NCI-H524 treated with DMSO at 0.1 percent for 48 hours (cell line): Measurements from ENCODE around the gene ABCF1.
A peak's percentile ranks its signal among the peaks of the same experiment; 100 is the strongest.
"Not testable (repeated sequence)": the region's sequence is repeated elsewhere in the genome, so short reads cannot be mapped to it uniquely, and the experiment has no call there.

Source experiments
- DNase-seq: peaks from one replicate; lab custom pipeline; 2025; lab: John Stamatoyannopoulos, UW

The ABCF1 gene

DNA sequence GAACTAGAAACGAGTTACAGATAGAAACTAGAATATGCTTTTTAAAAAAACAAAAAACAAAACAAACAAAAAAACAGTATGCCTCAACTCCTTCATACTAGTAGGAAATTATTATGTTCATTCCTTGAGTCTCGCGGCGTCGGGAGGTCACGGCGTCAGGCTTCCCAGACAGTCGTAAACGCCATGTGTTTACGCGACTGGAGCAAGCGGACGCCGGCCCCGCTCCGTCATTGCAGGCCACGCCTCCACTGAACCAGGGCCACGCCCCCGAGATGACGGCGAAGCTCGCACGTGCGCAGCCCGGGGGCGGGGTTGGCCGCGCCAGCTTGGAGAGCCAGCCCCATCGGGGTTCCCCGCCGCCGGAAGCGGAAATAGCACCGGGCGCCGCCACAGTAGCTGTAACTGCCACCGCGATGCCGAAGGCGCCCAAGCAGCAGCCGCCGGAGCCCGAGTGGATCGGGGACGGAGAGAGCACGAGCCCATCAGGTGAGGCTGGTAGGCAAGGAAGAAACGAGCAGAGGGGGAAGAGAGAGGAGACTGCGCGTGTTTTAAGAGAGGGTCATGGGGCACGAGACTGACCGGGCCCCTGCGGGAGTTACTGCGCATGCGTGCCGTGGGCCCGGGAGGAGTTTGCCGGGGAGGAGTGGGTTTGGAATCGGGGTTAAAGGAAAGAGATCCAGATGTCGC, at the start of gene ABCF1:
Gene ABCF1 (plus strand): TSS at position 368 of the 687 bp plus-strand sequence. CDS start 46 bp downstream, at position 414.
- DNase-seq: peak; percentile 70

- not testable (repeated sequence) for DNase-seq
Measured at GRCh38 chr6:30521952-30522351, 49.3 kb upstream of the ABCF1 start.

DNA sequence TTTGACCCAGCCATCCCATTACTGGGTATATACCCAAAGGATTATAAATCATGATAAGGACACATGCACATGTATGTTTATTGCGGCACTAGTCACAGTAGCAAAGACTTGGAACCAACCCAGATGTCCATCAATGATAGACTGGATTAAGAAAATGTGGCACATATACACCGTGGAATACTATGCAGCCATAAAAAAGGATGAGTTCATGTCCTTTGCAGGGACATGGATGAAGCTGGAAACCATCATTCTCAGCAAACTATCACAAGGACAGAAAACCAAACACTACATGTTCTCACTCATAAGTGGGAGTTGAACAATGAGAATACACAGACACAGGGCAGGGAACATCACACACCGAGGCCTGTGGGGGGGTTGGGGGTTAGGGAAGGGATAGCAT, 44.8 kb upstream of the ABCF1 start:
- DNase-seq: not testable (repeated sequence)

GRCh38 chr6:30529349-30529875, 41.8 kb upstream of the ABCF1 start:
- DNase-seq: not testable (repeated sequence)

DNA sequence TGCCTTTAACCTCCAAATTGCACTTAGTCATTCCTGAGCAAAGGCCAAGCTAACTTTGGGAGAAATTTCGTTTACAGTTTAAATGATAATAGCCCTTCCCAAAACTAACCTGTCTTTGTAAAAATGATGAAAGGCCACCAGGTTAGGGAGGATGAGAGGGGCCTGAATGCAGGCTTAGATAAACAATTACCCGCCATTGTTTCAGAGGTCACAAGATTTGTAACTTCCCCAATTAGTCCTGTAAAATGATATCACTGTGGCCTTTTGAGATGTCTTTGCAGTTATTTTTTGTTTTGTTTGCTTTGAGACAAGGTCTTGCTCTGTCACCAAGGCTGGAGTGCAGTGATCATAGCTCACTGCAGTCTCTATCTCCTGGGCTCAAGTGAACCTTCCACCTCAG, 41.2 kb upstream of the ABCF1 start:
- DNase-seq: no peak

DNA sequence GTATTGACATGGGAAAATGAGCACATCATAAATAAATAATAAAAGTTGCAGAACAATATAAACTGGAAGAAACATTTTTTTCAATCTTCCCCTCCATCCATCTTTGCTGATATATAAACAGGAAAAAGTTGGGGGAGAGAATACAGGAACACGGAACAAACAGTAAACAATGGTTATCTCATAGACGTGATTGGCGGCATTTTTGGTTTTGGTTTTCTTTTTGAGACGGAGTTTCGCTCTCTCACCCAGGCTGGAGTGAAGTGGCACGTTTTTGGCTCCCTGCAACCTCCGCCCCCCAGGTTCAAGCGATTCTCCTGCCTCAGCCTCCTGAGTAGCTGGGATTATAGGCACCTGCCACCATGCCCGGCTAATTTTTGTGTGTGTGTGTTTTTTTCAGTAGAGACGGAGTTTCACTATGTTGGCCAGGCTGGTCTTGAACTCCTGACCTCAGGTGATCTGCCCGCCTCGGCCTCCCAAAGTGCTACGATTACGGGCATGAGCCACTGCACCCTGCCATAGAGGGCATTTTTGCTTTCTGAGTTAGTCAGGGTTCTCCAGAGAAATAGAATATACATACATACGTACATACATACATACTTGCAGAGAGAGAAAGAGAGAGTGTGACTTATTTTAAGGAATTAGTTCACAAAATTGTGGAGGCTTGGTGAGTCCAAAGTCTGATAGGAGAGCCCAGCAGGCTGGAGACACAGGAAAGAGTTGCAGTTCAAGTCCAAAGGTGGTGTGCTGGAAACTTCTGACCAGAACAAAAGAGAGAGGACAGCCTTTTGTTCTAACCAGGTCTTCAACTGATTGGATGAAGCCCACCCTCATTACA, 37.6 kb upstream of the ABCF1 start:
- no peak for DNase-seq

- no peak for DNase-seq
Measured at GRCh38 chr6:30537931-30538330, 33.3 kb upstream of the ABCF1 start.

DNA sequence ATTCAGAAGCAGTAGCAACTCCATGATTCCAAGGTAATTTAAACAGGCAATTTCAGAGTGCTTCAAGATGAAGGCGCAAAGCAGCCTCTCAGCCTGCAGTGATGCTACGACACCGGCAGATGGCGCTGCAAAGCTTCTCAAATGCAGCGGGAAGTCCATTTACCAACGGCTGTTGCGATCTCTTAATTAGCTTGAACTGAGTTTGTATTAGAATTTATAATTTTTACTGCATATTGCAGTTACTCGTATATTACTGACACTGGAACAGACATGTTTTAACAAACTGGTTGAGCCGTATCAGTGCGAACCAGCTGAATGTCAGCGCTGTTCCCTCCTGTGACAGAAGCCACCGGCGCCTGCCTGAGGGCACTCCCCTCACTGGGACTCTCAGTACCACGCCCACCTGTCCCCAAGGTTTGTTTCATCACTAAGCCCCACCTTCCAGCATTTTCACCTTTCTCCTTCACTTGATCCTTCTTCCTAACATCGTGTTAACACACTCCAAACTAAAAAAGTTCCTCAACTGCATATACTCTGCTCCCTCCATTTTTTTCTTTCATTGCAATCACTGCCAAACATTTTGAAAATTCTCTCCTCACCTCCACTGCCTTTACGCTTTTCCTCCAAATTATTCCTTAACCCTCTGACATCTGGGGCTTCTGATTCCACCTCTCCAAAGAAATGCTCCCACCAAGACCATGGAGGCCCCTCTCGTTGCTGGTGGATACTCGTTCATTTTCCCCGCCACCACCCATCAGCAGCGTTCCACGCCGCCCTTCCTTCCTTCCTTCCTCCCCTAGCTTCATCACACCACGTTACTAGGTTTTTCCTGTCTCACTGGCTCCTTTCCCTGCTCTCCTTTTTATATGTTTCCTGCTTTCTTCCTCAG, 29.5 kb upstream of the ABCF1 start:
- no peak for DNase-seq

DNA sequence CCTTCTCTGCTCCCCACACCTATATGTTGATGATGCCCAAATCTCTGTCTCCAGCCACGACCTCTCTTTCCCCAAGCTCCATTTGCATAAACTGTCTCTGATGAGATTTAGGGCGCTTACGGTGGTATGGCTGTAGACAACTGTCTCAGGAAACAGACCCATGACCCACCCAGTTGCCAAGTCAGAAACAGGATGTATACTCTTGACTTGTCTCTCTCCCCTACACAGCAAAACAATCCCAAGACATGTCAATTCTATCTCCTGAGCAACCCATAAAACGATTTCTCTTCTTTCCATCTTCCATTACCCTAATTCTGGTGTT, 28.9 kb upstream of the ABCF1 start:
- no peak for DNase-seq

DNA sequence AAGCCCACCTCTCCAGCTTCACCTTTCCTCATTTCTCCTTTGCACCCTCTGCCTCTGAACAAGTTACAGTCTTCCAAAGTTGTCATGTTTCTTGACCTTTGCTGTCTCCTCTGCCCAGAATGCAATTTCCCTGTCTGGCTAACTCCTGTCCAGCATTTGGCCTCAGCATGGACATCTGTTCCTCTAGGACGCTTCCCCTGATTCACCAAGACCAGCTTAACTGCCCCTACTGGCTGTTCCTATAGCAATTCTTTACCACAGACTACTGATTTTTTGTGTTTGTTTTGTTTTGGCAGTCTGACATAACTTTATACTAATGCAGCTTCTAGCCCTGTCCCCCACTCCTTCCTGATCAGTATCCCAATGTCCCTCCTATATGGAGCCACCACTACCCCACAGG, 28.3 kb upstream of the ABCF1 start:
- no peak for DNase-seq

DNA sequence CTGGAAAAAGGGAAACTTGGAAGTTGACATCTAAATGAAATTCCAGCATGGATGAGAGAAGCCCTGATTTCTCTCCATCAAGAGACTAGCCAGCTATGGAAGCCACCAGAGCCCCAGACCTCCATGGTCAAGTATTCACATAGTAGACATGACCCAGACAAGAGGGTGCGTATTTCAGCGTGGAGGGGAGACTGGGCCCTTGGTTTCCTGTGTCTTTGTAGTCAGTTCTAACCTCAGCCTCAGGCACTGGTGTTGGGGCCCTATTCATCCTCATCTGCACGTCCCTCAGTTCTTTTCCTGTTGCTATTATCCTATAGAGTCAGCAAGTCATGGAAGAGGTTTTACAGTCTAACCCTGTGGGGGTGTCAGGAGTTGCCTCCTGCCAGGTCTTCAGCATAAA, 27.4 kb upstream of the ABCF1 start:
- no peak for DNase-seq

DNA sequence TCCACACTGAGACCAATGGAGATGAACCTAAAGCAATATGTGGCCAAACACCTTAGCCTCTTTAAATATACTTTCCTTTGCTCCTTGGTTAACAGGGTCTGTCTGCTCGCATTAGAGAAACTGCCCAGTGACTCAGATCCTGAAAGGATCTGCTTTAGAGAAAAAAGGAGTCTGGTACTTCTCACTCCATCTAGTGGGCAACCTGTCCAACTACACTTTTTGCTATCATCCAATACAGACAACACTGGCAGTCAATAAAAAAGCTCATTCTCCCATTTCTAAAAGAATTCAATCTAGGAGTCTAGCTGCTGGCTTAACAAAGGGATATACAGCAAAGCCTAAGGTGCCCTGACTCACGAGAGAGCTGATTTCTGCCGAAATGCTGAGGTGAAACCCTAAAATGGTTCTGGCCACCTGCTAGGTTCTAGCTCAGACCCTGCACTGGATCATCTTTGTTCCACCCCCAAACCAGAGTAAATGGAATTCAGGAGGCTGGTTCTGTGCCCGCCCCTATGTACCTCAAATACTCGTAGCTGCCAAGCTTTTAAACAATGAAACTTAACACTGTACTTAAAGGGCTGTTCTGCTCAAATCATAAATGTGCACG, 26.5 kb upstream of the ABCF1 start:
- DNase-seq: no peak

GRCh38 chr6:30547454-30547853, 23.8 kb upstream of the ABCF1 start:
- DNase-seq: no peak

GRCh38 chr6:30548375-30548774, 22.9 kb upstream of the ABCF1 start:
- no peak for DNase-seq

- DNase-seq: no peak
Measured at GRCh38 chr6:30554404-30554803, 16.8 kb upstream of the ABCF1 start.

DNA sequence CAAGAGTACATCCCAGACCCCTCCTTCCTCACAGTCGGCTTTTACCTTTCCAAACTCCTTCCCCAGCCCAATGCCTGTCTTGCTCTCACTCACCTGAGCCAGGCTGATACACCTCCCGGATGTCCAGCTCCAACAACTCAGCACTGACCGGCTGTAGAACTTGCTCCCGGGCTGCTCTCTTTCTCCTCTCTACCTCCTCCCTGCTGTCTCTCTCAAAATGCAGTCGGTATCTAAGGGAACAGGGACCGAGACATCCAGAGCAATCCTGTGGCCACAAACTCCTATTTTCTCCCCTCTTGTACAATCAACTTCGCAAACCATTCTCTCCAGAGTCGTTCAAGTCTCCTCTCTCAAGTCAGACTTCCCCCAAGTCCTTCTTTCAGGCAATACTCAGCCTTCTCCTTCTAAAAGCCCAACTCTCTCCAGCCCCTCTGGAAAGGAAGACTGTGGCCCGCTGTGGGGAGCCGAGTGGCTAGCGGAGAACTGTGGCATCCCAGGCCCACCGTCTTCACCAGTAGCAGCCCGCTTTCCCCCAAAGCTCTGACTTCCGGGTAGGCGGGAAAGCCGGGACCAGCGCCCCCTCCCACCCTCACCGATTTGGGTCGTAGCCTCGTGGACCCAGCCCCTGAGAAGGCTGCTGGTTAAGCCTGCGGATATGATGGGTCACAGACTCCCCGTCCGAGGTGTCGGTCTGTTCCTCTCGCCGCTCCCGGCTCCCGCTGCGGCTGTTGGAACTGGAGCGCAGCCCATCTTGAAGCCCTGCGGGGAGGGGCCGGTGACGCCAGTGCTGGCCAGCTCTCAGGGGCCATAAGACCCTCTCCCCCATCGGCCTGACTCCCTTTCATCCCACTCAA, 16.1 kb upstream of the ABCF1 start:
- DNase-seq: no peak

DNA sequence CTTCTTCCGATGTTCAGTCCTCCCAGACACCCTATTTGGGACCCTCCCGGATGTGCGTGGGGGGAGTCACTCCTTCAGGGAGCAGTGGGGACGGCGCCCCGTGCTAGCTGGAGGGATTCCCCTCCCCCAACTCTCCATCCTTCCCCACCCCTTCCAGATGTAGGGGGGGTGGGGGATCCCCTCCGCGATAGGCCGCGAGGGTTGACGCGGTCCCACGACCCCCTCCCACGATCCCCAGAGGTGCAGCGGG, 15.5 kb upstream of the ABCF1 start:
- no peak for DNase-seq

GRCh38 chr6:30556066-30556905, 15.0 kb upstream of the ABCF1 start, which contains the start of gene GNL1:
TSS of gene GNL1 (minus strand) at chr6:30556489. CDS start at chr6:30556203, 286 bp downstream.
- no peak for DNase-seq

- peak; percentile 68 for DNase-seq
Measured at GRCh38 chr6:30556906-30557682, 14.1 kb upstream of the ABCF1 start, which contains the start of gene PRR3. TSS of gene PRR3 (plus strand) at chr6:30557295. CDS start at chr6:30557345, 50 bp downstream.

- DNase-seq: no peak
Measured at GRCh38 chr6:30557683-30557981, 13.6 kb upstream of the ABCF1 start.
